ENCODE measurements around the gene COQ10A. TPM values are rescaled to one million over a fixed set of nuclear protein-coding genes. Genes with fewer than 3 reads are reported as not detected.
"Not testable (repeated sequence)": the region's sequence is repeated elsewhere in the genome, so short reads cannot be mapped to it uniquely, and the experiment has no call there.

COQ10A gene
- total RNA-seq, 2 donors from 2014 or later: 20.5 to 23.2 TPM

DNA sequence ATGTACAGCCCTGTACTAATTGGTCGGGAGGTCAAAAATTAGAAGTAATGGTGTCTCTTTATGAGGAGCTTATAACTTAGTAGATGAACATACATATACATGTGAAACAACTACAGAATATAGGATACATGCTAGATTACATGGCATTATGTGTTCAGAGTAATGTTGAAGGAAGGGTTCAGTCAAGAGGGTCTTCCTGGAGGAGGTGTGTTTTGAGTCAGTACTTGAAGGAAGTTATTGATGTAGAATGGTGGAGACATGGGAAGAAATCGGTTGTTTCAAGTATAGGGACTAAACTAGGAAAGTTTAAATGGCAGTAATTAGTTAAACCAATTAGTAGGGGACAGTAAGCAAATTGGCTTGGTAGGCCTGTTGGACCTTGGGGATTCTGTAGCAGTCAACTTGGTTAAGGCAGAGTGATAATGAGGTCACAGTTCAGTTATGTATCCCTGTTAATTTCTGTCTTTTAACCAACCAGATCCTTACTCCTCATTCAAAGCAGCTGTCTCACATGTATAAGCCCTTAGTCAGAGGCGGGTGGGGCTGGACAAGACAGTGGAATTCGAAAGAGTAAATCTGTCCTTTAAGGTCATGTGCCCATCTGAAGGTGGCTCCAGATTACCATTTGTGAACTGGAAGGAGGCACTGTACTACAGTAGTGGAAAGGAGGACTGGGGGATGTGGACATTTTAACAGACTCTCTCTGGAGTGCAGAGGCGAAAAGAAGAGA is 5.1 kb upstream of the COQ10A start:
- Mint-ChIP-seq H3K4me3 (no peak overlapping the region), H3K27ac (no peak overlapping the region), H3K4me1 (peaks cover 16% of the 10 kb centered on the region), H3K36me3 (ENCODE audit: low read depth) (no peaks in the 10 kb centered on the region), H3K27me3 (ENCODE audit: insufficient read depth) (no peaks in the 10 kb centered on the region), H3K9me3 (no peaks in the 10 kb centered on the region)
- no peaks in the 10 kb centered on the region for H3K4me1 ChIP-seq (ENCODE audit: control insufficient read depth, insufficient read depth, low read length)
- DNase-seq: no peak
- no peaks in the 10 kb centered on the region for H3K9me3 ChIP-seq (ENCODE audit: control insufficient read depth, low read length)
- no peaks in the 10 kb centered on the region for H3K27me3 ChIP-seq (ENCODE audit: control insufficient read depth, insufficient read depth, low read length, poor library complexity, severe bottlenecking)
- no peak overlapping the region for H3K9ac ChIP-seq (ENCODE audit: extremely low read depth, low read length, poor library complexity, severe bottlenecking)
- H3K27ac ChIP-seq (ENCODE audit: low read depth, low read length): no peak overlapping the region
- TF ChIP-seq, protein P1, sequence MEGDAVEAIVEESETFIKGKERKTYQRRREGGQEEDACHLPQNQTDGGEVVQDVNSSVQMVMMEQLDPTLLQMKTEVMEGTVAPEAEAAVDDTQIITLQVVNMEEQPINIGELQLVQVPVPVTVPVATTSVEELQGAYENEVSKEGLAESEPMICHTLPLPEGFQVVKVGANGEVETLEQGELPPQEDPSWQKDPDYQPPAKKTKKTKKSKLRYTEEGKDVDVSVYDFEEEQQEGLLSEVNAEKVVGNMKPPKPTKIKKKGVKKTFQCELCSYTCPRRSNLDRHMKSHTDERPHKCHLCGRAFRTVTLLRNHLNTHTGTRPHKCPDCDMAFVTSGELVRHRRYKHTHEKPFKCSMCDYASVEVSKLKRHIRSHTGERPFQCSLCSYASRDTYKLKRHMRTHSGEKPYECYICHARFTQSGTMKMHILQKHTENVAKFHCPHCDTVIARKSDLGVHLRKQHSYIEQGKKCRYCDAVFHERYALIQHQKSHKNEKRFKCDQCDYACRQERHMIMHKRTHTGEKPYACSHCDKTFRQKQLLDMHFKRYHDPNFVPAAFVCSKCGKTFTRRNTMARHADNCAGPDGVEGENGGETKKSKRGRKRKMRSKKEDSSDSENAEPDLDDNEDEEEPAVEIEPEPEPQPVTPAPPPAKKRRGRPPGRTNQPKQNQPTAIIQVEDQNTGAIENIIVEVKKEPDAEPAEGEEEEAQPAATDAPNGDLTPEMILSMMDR (conservative IDR thresholded peaks at IDR 0.05): no peak
- 87 to 96% methylated on average over 3 to 5 of the region's 5 CpGs for WGBS, 2 experiments (ENCODE audit: insufficient coverage in 1 of 2, insufficient read length in 1 of 2)
- H3K36me3 ChIP-seq (ENCODE audit: control insufficient read depth, insufficient read depth, low read length): peaks cover 1% of the 10 kb centered on the region
- no peak overlapping the region for H3K4me3 ChIP-seq (ENCODE audit: low read length)

- H3K36me3 Mint-ChIP-seq (ENCODE audit: low read depth); H3K4me3 Mint-ChIP-seq; H3K36me3 ChIP-seq (ENCODE audit: control insufficient read depth, insufficient read depth, low read length); H3K27ac Mint-ChIP-seq; H3K9ac ChIP-seq (ENCODE audit: extremely low read depth, low read length, poor library complexity, severe bottlenecking); H3K27me3 ChIP-seq (ENCODE audit: control insufficient read depth, insufficient read depth, low read length, poor library complexity, severe bottlenecking); H3K27me3 Mint-ChIP-seq (ENCODE audit: insufficient read depth); DNase-seq; H3K9me3 Mint-ChIP-seq; H3K4me3 ChIP-seq (ENCODE audit: low read length); H3K27ac ChIP-seq (ENCODE audit: low read depth, low read length); H3K4me1 ChIP-seq (ENCODE audit: control insufficient read depth, insufficient read depth, low read length); H3K9me3 ChIP-seq (ENCODE audit: control insufficient read depth, low read length): not testable (repeated sequence)
- 88 to 90% methylated on average over 5 to 7 of the region's 7 CpGs for WGBS, 2 experiments (ENCODE audit: insufficient coverage in 1 of 2, insufficient read length in 1 of 2)
- TF ChIP-seq, protein P1 (conservative IDR thresholded peaks at IDR 0.05): peak; percentile 42
- peaks cover 14% of the 10 kb centered on the region for H3K4me1 Mint-ChIP-seq
Observed at GRCh38 chr12:56262955-56263354, 3.8 kb upstream of the COQ10A start.

GRCh38 chr12:56266068-56266692 is 562 bp upstream of the COQ10A start:
- not testable (repeated sequence) for H3K9me3 ChIP-seq (ENCODE audit: control insufficient read depth, low read length); H3K4me1 Mint-ChIP-seq; H3K27ac ChIP-seq (ENCODE audit: low read depth, low read length); H3K4me1 ChIP-seq (ENCODE audit: control insufficient read depth, insufficient read depth, low read length); H3K9me3 Mint-ChIP-seq; DNase-seq; H3K27me3 Mint-ChIP-seq (ENCODE audit: insufficient read depth); H3K27me3 ChIP-seq (ENCODE audit: control insufficient read depth, insufficient read depth, low read length, poor library complexity, severe bottlenecking)
- peak overlapping the region; percentile 89 for H3K27ac Mint-ChIP-seq
- peak overlapping the region; percentile 73 for H3K4me3 Mint-ChIP-seq
- Histone ChIP-seq H3K9ac (ENCODE audit: extremely low read depth, low read length, poor library complexity, severe bottlenecking) (peak overlapping the region; percentile 72), H3K36me3 (ENCODE audit: control insufficient read depth, insufficient read depth, low read length) (peaks cover 25% of the 10 kb centered on the region), H3K4me3 (ENCODE audit: low read length) (peak overlapping the region; percentile 87)
- peaks cover 18% of the 10 kb centered on the region for H3K36me3 Mint-ChIP-seq (ENCODE audit: low read depth)
- 57 to 69% methylated on average over 9 to 13 of the region's 16 CpGs for WGBS, 2 experiments (ENCODE audit: insufficient coverage in 1 of 2, insufficient read length in 1 of 2)
